GM12878 (cell line): ENCODE results near the gene RXYLT1. TPM values are rescaled to one million over a fixed set of nuclear protein-coding genes. Genes with fewer than 3 reads are reported as not detected.

Experiments
- ATAC-seq: fragments of 200-7000 bp; cut with Tn5 transposase; 3 replicates; pipeline ENCODE4 v1.9.1; 2020; ENCODE audit warnings: mild to moderate bottlenecking, moderate library complexity
- BruUV-seq: library from RNA; stranded (reverse); fragments of 400-500 nt; replicated peaks from 2 replicates; lab custom pipeline; 2021; lab: Mats Ljungman, UMichigan
- CTCF ChIA-PET: fragments of 300-600 bp; sonication (Branson Sonifier 250); formaldehyde crosslinking; extraction: SDS; loops from one replicate; lab custom pipeline; 2021; ENCODE audit warnings: inconsistent platforms; lab: Yijun Ruan, JAX
- POLR2A ChIA-PET: fragments of 350-600 bp; formaldehyde crosslinking; extraction: SDS; loops from one replicate; lab custom pipeline; 2021; ENCODE audit warnings: inconsistent platforms; lab: Charles Lee
- RAD21 ChIA-PET: fragments of 300-600 bp; sonication (Branson Sonifier 250); formaldehyde crosslinking; loops from one replicate; lab custom pipeline; 2023; ENCODE audit warnings: antibody characterized with exemption; ENCODE audit not compliant: unreplicated experiment; lab: Charles Lee
- SMC1A ChIA-PET: fragments of 300-600 bp; sonication (Branson Sonifier 250); formaldehyde crosslinking; loops from one replicate; lab custom pipeline; 2023; ENCODE audit not compliant: unreplicated experiment, uncharacterized antibody; lab: Charles Lee
- DNase-seq: peaks from one replicate; pipeline ENCODE4 v3.0.0-alpha.2; 2011; ENCODE audit warnings: low read depth, low spot score
- FAIRE-seq: peaks from 3 replicates; lab custom pipeline; 2011; peaks lifted over from hg19 to GRCh38; lab: Jason Lieb, UNC
- H2AFZ ChIP-seq: 2 replicates; pipeline ENCODE4 v1.6.0; 2011; ENCODE audit warnings: low read depth, low read length, control low read depth; ENCODE audit not compliant: control insufficient read depth
- H3K27ac ChIP-seq: 2 replicates; pipeline ENCODE4 v1.5.1; 2011; ENCODE audit warnings: control low read depth; ENCODE audit not compliant: control insufficient read depth, insufficient read depth
- H3K27me3 ChIP-seq, 2 experiments: replicated peaks in 1 of 2; 2 replicates each; pipeline versions ENCODE4 v1.6.0 to v1.6.1; 2011; ENCODE audit warnings: low read length in 1 of 2; ENCODE audit not compliant: control insufficient read depth in 2 of 2, insufficient read depth in 2 of 2
- H3K36me3 ChIP-seq, 2 experiments: 2 replicates each; pipeline ENCODE4 v1.5.1; 2011; ENCODE audit warnings: low read length in 1 of 2; ENCODE audit not compliant: control insufficient read depth in 2 of 2, insufficient read depth in 2 of 2
- H3K4me1 ChIP-seq: 2 replicates; pipeline ENCODE4 v1.6.1; 2011; ENCODE audit warnings: mild to moderate bottlenecking, low read length, moderate library complexity, mixed read lengths; ENCODE audit not compliant: control insufficient read depth, insufficient read depth
- H3K4me2 ChIP-seq: 2 replicates; pipeline ENCODE4 v1.6.0; 2011; ENCODE audit warnings: control low read depth; ENCODE audit not compliant: control insufficient read depth, insufficient read depth
- H3K4me3 ChIP-seq: fragments of 200-600 bp; sonication (generic); 2 replicates; pipeline ENCODE4 v1.5.1; 2016
- H3K79me2 ChIP-seq: 2 replicates; pipeline ENCODE4 v1.6.0; 2011; ENCODE audit warnings: low read length; ENCODE audit not compliant: control insufficient read depth, insufficient read depth
- H3K9ac ChIP-seq: 2 replicates; pipeline ENCODE4 v1.8.0; 2011; ENCODE audit warnings: low read length, control low read depth, mixed read lengths; ENCODE audit not compliant: control insufficient read depth, insufficient read depth
- H3K9me3 ChIP-seq: replicated peaks from 3 replicates; pipeline ENCODE4 v1.5.1; 2011; ENCODE audit warnings: mild to moderate bottlenecking, low read length; ENCODE audit not compliant: control insufficient read depth, insufficient read depth
- H4K20me1 ChIP-seq: 2 replicates; pipeline ENCODE4 v1.6.0; 2011; ENCODE audit not compliant: control insufficient read depth, insufficient read depth
- BMI1 ChIP-seq: fragments of 450-650 bp; IDR thresholded peaks from 2 replicates; pipeline ENCODE4 v1.6.1; 2016; ENCODE audit warnings: mild to moderate bottlenecking, moderate library complexity, borderline replicate concordance
- DPF2 ChIP-seq: fragments of 450-650 bp; IDR thresholded peaks from 2 replicates; pipeline ENCODE4 v1.6.1; 2017; ENCODE audit warnings: mild to moderate bottlenecking
- JUNB ChIP-seq: IDR thresholded peaks from 2 replicates; pipeline ENCODE4 v1.6.1; 2016; ENCODE audit warnings: antibody characterized with exemption, mild to moderate bottlenecking
- KAT2A ChIP-seq: conservative IDR thresholded peaks from 2 replicates; pipeline ENCODE4 v1.6.1; 2011; ENCODE audit warnings: low read depth, low read length; ENCODE audit not compliant: control insufficient read depth
- KDM1A ChIP-seq: fragments of 200-600 bp; sonication (generic); IDR thresholded peaks from 2 replicates; pipeline ENCODE4 v1.6.1; 2016; ENCODE audit warnings: borderline replicate concordance
- NR2C2 ChIP-seq: IDR thresholded peaks from 2 replicates; pipeline ENCODE4 v1.6.1; 2011; ENCODE audit warnings: borderline replicate concordance, low read depth; ENCODE audit not compliant: control insufficient read depth, insufficient read length
- NR2F1 ChIP-seq: fragments of 450-650 bp; conservative IDR thresholded peaks from 2 replicates; pipeline ENCODE4 v1.6.1; 2017; ENCODE audit warnings: mild to moderate bottlenecking
- POLR2A ChIP-seq: IDR thresholded peaks from 2 replicates; pipeline ENCODE4 v1.6.1; 2011; ENCODE audit warnings: low read depth, mild to moderate bottlenecking, low read length
- RBBP5 ChIP-seq: fragments of 200-600 bp; sonication (generic); conservative IDR thresholded peaks from 2 replicates; pipeline ENCODE4 v1.6.1; 2016
- SMC3 ChIP-seq: IDR thresholded peaks from 2 replicates; pipeline ENCODE4 v1.6.1; 2011; ENCODE audit warnings: low read length, improper control_type of control experiment, borderline replicate concordance
- ZNF687 ChIP-seq: fragments of 450-650 bp; IDR thresholded peaks from 2 replicates; pipeline ENCODE4 v1.6.1; 2017; ENCODE audit warnings: mild to moderate bottlenecking, moderate library complexity
- WGBS: methylation state at CpG from one replicate; pipeline ENCODE4 v1.1.6; 2016; ENCODE audit warnings: low lambda C conversion rate; ENCODE audit not compliant: insufficient replicate concordance, insufficient coverage; ENCODE audit errors: missing lambda C conversion rate; 5-methylcytosine and 5-hydroxymethylcytosine counted together
- in situ Hi-C: fragments of 300-500 bp; cut with MboI; formaldehyde crosslinking; loops from 9 replicates; pipeline ENCODE4 v1.14.3; 2018; ENCODE audit warnings: mixed read lengths
- intact Hi-C: fragments of 100-400 bp; cut with micrococcal nuclease; formaldehyde crosslinking; loops from one replicate; pipeline ENCODE4 v1.14.2; 2022; ENCODE audit not compliant: unreplicated experiment
- polyA plus RNA-seq, 11 experiments: library from polyadenylated mRNA; depleted of rRNA in 4 of 11; unstranded in 6 of 11; stranded (reverse) in 5 of 11; fragments of >200 nt; fragmentation: Nextera tagmentation in 4 of 11; fragmentation: Illumina TruSeq in 1 of 11; extraction: Ambion mirVana in 4 of 11; extraction: Trizol in 1 of 11; gene quantifications; 1 replicate in 1 of 11; 2 replicates in 10 of 11; pipeline versions ENCODE4 v1.2.1 to v1.2.3, GENCODE V29; 2011 to 2016; ENCODE audit warnings: inconsistent platforms in 2 of 11, missing spikeins in 2 of 11, low read depth in 1 of 11
- total RNA-seq, 4 experiments: library from RNA; depleted of rRNA in 3 of 4; stranded (reverse); fragments of >200 nt in 3 of 4; fragmentation: Illumina TruSeq in 1 of 4; extraction: Trizol in 1 of 4; gene quantifications; 2 replicates each; pipeline versions ENCODE4 v1.2.1 to v1.2.3, GENCODE V29; 2013 to 2021
- TF ChIP-seq, protein P1 (sequence below), 3 experiments: IDR thresholded peaks in 2 of 3; conservative IDR thresholded peaks in 1 of 3; 2 replicates each; pipeline ENCODE4 v1.5.1; 2011; ENCODE audit warnings: low read depth in 3 of 3, low read length in 3 of 3, mild to moderate bottlenecking in 3 of 3, control low read depth in 2 of 3, moderate library complexity in 2 of 3, inconsistent platforms in 1 of 3, mixed read lengths in 1 of 3; ENCODE audit not compliant: control insufficient read depth in 2 of 3, insufficient read depth in 1 of 3; ENCODE audit errors: extremely low read depth in 1 of 3
- TF ChIP-seq, protein P2 (sequence below): fragments of 150-350 bp; IDR thresholded peaks from 2 replicates; pipeline ENCODE4 v1.6.1; 2014; ENCODE audit warnings: mild to moderate bottlenecking, low read depth, low read length

RXYLT1 gene
- total and polyA plus RNA-seq, 10 of the 15 experiments (the other 5 are each of a cell fraction or from before 2014, with no cell fraction given), result 10.4 to 33.8 (median 21.5) TPM

DNA sequence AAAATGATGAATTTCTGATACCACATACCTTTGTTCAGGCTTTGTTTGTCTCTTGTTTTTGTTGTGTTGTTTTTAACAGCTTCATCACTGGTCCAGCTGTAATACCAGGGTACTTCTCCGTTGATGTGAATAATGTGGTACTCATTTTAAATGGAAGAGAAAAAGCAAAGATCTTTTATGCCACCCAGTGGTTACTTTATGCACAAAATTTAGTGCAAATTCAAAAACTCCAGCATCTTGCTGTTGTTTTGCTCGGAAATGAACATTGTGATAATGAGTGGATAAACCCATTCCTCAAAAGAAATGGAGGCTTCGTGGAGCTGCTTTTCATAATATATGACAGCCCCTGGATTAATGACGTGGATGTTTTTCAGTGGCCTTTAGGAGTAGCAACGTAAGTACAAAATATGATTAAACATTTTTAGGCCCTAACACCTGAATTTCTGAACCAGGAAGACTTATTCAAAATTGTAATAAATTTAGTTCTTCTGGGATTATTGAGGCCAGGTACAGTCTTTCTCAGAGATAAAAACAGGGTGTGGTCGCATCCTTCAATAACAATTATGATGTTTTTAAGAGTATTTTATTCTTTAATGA lies 22.4 kb downstream of the RXYLT1 start:
- H3K9ac ChIP-seq, result no peak overlapping the region
- no peaks in the 10 kb centered on the region for H3K4me1 ChIP-seq
- H3K27me3 ChIP-seq, result no peaks in the 10 kb centered on the region
- no peak for DNase-seq
- H3K79me2 ChIP-seq, result no peaks in the 10 kb centered on the region
- FAIRE-seq, result no peak
- H3K4me2 ChIP-seq, result no peak overlapping the region
- H3K27ac ChIP-seq, result no peak overlapping the region
- no peak overlapping the region for H2AFZ ChIP-seq
- ChIA-PET POLR2A (no interaction called here), CTCF (interaction anchor here (0.7 to 3.7 kb wide), 17 partner anchors 10 to 446 kb away, joined by 3 to 31 read pairs (median 3); no protein-coding TSS in a partner anchor), SMC1A (interaction anchor here (0.6 to 2.6 kb wide), 9 partner anchors 8 to 382 kb away, joined by 4 to 8 read pairs (median 5); partner anchors contain the start of gene SRGAP1), RAD21 (interaction anchor here (0.8 to 1.5 kb wide), 3 partner anchors 14 to 36 kb away, joined by 3 read pairs; no protein-coding TSS in a partner anchor)
- H4K20me1 ChIP-seq, result no peaks in the 10 kb centered on the region
- no peaks in the 10 kb centered on the region for H3K9me3 ChIP-seq
- no peak overlapping the region for H3K4me3 ChIP-seq
- peak; percentile 48 for ATAC-seq
- BruUV-seq, result no TSS peak
- intact Hi-C loops, result loop anchor here (2.0 kb wide), 3 partner anchors 131 to 699 kb away; no protein-coding TSS in a partner anchor
- peaks cover 0 to 6% of the 10 kb centered on the region in 2 experiments; a peak in 2 of 4 replicates for H3K36me3 ChIP-seq
- in situ Hi-C loops, result loop anchor here (5.0 kb wide), 1 partner anchor 135 kb away; the partner anchor contains the start of gene DPY19L2
- 64% methylated on average over 6 of the region's 6 CpGs for WGBS
- TF ChIP-seq POLR2A (no peak), JUNB (no peak), SMC3 (peak; percentile 57; the same call in 1 of the 2 replicates), ZNF687 (no peak), KAT2A (no peak), RBBP5 (no peak), NR2C2 (no peak), NR2F1 (no peak), BMI1 (no peak), DPF2 (no peak), KDM1A (no peak)
- TF ChIP-seq, protein P1, sequence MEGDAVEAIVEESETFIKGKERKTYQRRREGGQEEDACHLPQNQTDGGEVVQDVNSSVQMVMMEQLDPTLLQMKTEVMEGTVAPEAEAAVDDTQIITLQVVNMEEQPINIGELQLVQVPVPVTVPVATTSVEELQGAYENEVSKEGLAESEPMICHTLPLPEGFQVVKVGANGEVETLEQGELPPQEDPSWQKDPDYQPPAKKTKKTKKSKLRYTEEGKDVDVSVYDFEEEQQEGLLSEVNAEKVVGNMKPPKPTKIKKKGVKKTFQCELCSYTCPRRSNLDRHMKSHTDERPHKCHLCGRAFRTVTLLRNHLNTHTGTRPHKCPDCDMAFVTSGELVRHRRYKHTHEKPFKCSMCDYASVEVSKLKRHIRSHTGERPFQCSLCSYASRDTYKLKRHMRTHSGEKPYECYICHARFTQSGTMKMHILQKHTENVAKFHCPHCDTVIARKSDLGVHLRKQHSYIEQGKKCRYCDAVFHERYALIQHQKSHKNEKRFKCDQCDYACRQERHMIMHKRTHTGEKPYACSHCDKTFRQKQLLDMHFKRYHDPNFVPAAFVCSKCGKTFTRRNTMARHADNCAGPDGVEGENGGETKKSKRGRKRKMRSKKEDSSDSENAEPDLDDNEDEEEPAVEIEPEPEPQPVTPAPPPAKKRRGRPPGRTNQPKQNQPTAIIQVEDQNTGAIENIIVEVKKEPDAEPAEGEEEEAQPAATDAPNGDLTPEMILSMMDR (IDR thresholded peaks at IDR 0.05 in 2 of 3, conservative IDR thresholded peaks at IDR 0.05 in 1 of 3; ENCODE audit: control insufficient read depth in 2 of 3, extremely low read depth in 1 of 3, insufficient read depth in 1 of 3, low read depth in 3 of 3, low read length in 3 of 3), result peak; percentile 37 to 65 (median 48); a peak in 5 of 6 replicates
- TF ChIP-seq, protein P2, sequence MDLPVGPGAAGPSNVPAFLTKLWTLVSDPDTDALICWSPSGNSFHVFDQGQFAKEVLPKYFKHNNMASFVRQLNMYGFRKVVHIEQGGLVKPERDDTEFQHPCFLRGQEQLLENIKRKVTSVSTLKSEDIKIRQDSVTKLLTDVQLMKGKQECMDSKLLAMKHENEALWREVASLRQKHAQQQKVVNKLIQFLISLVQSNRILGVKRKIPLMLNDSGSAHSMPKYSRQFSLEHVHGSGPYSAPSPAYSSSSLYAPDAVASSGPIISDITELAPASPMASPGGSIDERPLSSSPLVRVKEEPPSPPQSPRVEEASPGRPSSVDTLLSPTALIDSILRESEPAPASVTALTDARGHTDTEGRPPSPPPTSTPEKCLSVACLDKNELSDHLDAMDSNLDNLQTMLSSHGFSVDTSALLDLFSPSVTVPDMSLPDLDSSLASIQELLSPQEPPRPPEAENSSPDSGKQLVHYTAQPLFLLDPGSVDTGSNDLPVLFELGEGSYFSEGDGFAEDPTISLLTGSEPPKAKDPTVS, result no peak
